GM19397 (cell line): ENCODE measurements around the gene RAB3D.
A peak's percentile ranks its signal among the peaks of the same experiment; 100 is the strongest.
"Not testable (repeated sequence)": the region's sequence is repeated elsewhere in the genome, so short reads cannot be mapped to it uniquely, and the experiment has no call there.

Source experiments
- ATAC-seq: cut with Tn5 transposase; IDR thresholded peaks from one replicate; pipeline ENCODE4 v1.9.1; 2021; ENCODE audit warnings: mild to moderate bottlenecking, moderate library complexity; ENCODE audit not compliant: unreplicated experiment

The RAB3D gene

GRCh38 chr19:11367528-11367927, 28.1 kb upstream of the RAB3D start:
- ATAC-seq = no peak

- ATAC-seq = no peak
Observed at GRCh38 chr19:11365557-11366117, 26.2 kb upstream of the RAB3D start.

GRCh38 chr19:11364935-11365334, 25.5 kb upstream of the RAB3D start:
- no peak for ATAC-seq

- no peak for ATAC-seq
Observed at GRCh38 chr19:11364296-11364904, 24.9 kb upstream of the RAB3D start.

GRCh38 chr19:11363881-11364280, 24.4 kb upstream of the RAB3D start:
- no peak for ATAC-seq

- ATAC-seq = no peak
Observed at GRCh38 chr19:11361771-11362731, 22.6 kb upstream of the RAB3D start.

GRCh38 chr19:11361037-11361770, 21.7 kb upstream of the RAB3D start:
- ATAC-seq = no peak

GRCh38 chr19:11359421-11359820, 20.0 kb upstream of the RAB3D start:
- ATAC-seq = no peak

- ATAC-seq = no peak
Observed at GRCh38 chr19:11356676-11357550, 17.5 kb upstream of the RAB3D start.

- ATAC-seq = no peak
Observed at GRCh38 chr19:11356074-11356397, 16.6 kb upstream of the RAB3D start.

- ATAC-seq = peak; percentile 68
Observed at GRCh38 chr19:11355160-11356073, 16.0 kb upstream of the RAB3D start, which contains the start of gene PLPPR2. Gene PLPPR2 (plus strand): TSS chr19:11355432. CDS start chr19:11357674, 2,242 bp downstream.

GRCh38 chr19:11354102-11354501, 14.6 kb upstream of the RAB3D start:
- not testable (repeated sequence) for ATAC-seq

GRCh38 chr19:11349171-11349570, 9.7 kb upstream of the RAB3D start:
- ATAC-seq = no peak

GRCh38 chr19:11347546-11348039, 8.1 kb upstream of the RAB3D start:
- no peak for ATAC-seq

- peak; percentile 89 for ATAC-seq
Observed at GRCh38 chr19:11346104-11346940, 6.9 kb upstream of the RAB3D start, which contains the start of the genes CCDC159 and TMEM205. Gene CCDC159 (plus strand): TSS chr19:11346519. CDS start chr19:11346607, 88 bp downstream. Gene TMEM205 (minus strand): TSS chr19:11346268. CDS start chr19:11345619, 649 bp downstream.

- ATAC-seq = no peak
Observed at GRCh38 chr19:11345122-11345803, 5.8 kb upstream of the RAB3D start.

GRCh38 chr19:11342429-11342828, 3.0 kb upstream of the RAB3D start:
- ATAC-seq = no peak
